Neural progenitor cell (in vitro differentiated cells): ENCODE results near the gene PDZRN4.

Source experiments
- CTCF ChIP-seq: fragments of 200-600 bp; sonication (generic); IDR thresholded peaks from 2 replicates; pipeline ENCODE4 v1.5.1; 2017; ENCODE audit warnings: antibody characterized with exemption, mild to moderate bottlenecking
- EZH2 ChIP-seq: fragments of 200-600 bp; sonication (generic); IDR thresholded peaks from 2 replicates; pipeline ENCODE4 v1.6.1; 2017; ENCODE audit warnings: antibody characterized with exemption, mild to moderate bottlenecking, moderate library complexity
- EZH2phosphoT487 ChIP-seq: fragments of 200-600 bp; sonication (generic); IDR thresholded peaks from 2 replicates; pipeline ENCODE4 v1.6.1; 2017; ENCODE audit warnings: antibody characterized with exemption

- TF ChIP-seq CTCF (no peak), EZH2 (no peak), EZH2phosphoT487 (no peak)
These were observed 249.4 kb downstream of the PDZRN4 start for GRCh38 chr12:41437563-41437962.
